Cardiac fibroblast (primary cell): Measurements from ENCODE around the gene CRMP1.

ENCODE experiments used
- DNase-seq, 2 donors: peaks; one replicate each; pipeline versions ENCODE4 v3.0.0 to v3.0.0-alpha.2; 2010; ENCODE audit warnings: low read depth in 2 of 2
- H3K4me3 ChIP-seq, 2 donors: replicated peaks in 1 of 2; 1 replicate in 1 of 2; 2 replicates in 1 of 2; pipeline ENCODE4 v1.5.1; 2011; ENCODE audit warnings: low read depth in 2 of 2, low read length in 2 of 2, mild to moderate bottlenecking in 2 of 2, moderate library complexity in 1 of 2
- TF ChIP-seq, protein P1 (sequence below): IDR thresholded peaks from one replicate; pipeline ENCODE4 v1.5.1; 2011; ENCODE audit warnings: low read depth, mild to moderate bottlenecking, low read length, inconsistent platforms

Gene CRMP1

GRCh38 chr4:5891563-5892322 lies 1.1 kb downstream of the CRMP1 start:
- H3K4me3 ChIP-seq = no peak overlapping the region
- DNase-seq = no peak
- TF ChIP-seq, protein P1, sequence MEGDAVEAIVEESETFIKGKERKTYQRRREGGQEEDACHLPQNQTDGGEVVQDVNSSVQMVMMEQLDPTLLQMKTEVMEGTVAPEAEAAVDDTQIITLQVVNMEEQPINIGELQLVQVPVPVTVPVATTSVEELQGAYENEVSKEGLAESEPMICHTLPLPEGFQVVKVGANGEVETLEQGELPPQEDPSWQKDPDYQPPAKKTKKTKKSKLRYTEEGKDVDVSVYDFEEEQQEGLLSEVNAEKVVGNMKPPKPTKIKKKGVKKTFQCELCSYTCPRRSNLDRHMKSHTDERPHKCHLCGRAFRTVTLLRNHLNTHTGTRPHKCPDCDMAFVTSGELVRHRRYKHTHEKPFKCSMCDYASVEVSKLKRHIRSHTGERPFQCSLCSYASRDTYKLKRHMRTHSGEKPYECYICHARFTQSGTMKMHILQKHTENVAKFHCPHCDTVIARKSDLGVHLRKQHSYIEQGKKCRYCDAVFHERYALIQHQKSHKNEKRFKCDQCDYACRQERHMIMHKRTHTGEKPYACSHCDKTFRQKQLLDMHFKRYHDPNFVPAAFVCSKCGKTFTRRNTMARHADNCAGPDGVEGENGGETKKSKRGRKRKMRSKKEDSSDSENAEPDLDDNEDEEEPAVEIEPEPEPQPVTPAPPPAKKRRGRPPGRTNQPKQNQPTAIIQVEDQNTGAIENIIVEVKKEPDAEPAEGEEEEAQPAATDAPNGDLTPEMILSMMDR = no peak

GRCh38 chr4:5890063-5890727 lies 2.7 kb downstream of the CRMP1 start:
- TF ChIP-seq, protein P1 = no peak
- DNase-seq = no peak
- H3K4me3 ChIP-seq = no peak overlapping the region

GRCh38 chr4:5889002-5889696 lies 3.7 kb downstream of the CRMP1 start:
- TF ChIP-seq, protein P1 = no peak
- DNase-seq = no peak
- H3K4me3 ChIP-seq = no peak overlapping the region

DNA sequence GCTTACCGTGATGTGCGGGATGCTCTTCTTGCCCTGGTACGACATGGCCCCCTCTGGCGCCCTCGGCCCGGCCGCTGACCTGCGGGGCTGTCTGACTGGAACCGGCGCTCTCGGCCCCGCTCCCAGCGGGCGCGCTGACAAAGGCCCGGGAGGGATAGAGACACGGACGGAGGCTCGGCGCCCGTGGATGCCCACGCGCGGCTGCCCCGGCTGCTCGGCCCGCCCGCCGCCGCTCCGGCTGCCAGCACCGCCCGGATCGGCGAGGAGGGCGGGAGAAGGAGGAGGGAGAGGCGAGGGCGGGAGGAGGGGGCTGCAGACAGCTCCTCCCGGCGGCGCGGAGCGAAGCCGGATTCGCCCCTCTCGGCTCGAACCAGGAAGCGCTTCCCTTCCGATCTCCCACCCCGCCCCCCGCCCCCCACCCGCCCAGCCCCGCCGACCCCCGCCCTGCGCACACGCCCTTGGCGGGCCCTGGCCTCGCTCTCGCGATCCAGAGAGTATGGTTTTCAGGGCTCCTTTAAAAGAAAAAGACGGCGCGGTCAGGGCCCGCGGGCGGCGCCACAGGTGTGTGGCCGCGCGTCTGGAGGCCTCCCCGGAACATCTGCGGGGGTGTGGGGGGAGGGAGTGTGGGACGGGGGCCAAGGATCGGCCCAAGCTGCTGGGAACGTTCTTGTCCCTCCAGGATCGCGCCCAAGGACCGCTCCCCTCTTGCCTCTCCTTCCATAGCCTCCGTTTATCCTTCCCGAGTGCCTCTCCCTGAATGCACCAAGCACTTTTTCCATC lies 4.5 kb downstream of the CRMP1 start:
- DNase-seq = no peak
- TF ChIP-seq, protein P1 = no peak
- H3K4me3 ChIP-seq = no peak overlapping the region

- H3K4me3 ChIP-seq = no peak overlapping the region
- TF ChIP-seq, protein P1 = no peak
- no peak for DNase-seq
Observed at GRCh38 chr4:5887361-5888221, 5.3 kb downstream of the CRMP1 start.

- TF ChIP-seq, protein P1 = no peak
- no peak for DNase-seq
- H3K4me3 ChIP-seq = no peak overlapping the region
Observed at GRCh38 chr4:5887011-5887360, 5.9 kb downstream of the CRMP1 start.
